Measurements from ENCODE around the gene MRGPRE. TPM values are rescaled to one million over a fixed set of nuclear protein-coding genes. Genes with fewer than 3 reads are reported as not detected.

MRGPRE gene
- total RNA-seq, 2 donors from 2014 or later = not detected

- no peak overlapping the region for H3K4me3 Mint-ChIP-seq
- peaks cover 21% of the 10 kb centered on the region for H3K27me3 Mint-ChIP-seq
- H3K9me3 ChIP-seq (ENCODE audit: control insufficient read depth, low read length, poor library complexity, severe bottlenecking) = no peaks in the 10 kb centered on the region
- H3K4me1 Mint-ChIP-seq = no peaks in the 10 kb centered on the region
- ATAC-seq (no peak), DNase-seq (no peak)
- no peak overlapping the region for H3K27ac Mint-ChIP-seq
- no peaks in the 10 kb centered on the region for H3K36me3 Mint-ChIP-seq (ENCODE audit: low read depth)
These were observed 30.5 kb downstream of the MRGPRE start for GRCh38 chr11:3201677-3202181.

GRCh38 chr11:3201112-3201581 lies 31.1 kb downstream of the MRGPRE start:
- Mint-ChIP-seq H3K36me3 (ENCODE audit: low read depth) (no peaks in the 10 kb centered on the region), H3K4me3 (no peak overlapping the region)
- no peak for ATAC-seq

GRCh38 chr11:3200388-3201111 lies 31.7 kb downstream of the MRGPRE start:
- no peak overlapping the region for H3K4me3 Mint-ChIP-seq
- peak in 1 of 3 donors; percentile 6 for DNase-seq

More at GRCh38 chr11:3201112-3201581, 31.1 kb downstream of the MRGPRE start:
- H3K4me1 Mint-ChIP-seq = no peaks in the 10 kb centered on the region
- no peak overlapping the region for H3K27ac Mint-ChIP-seq
- peaks cover 23% of the 10 kb centered on the region for H3K27me3 Mint-ChIP-seq
- no peak for DNase-seq
- no peaks in the 10 kb centered on the region for H3K9me3 ChIP-seq (ENCODE audit: control insufficient read depth, low read length, poor library complexity, severe bottlenecking)

GRCh38 chr11:3199537-3200295 lies 32.5 kb downstream of the MRGPRE start:
- no peaks in the 10 kb centered on the region for H3K4me1 Mint-ChIP-seq

More at GRCh38 chr11:3200388-3201111, 31.7 kb downstream of the MRGPRE start:
- H3K27ac Mint-ChIP-seq = no peak overlapping the region
- no peaks in the 10 kb centered on the region for H3K9me3 ChIP-seq (ENCODE audit: control insufficient read depth, low read length, poor library complexity, severe bottlenecking)
- peaks cover 23% of the 10 kb centered on the region for H3K27me3 Mint-ChIP-seq
- H3K36me3 Mint-ChIP-seq (ENCODE audit: low read depth) = no peaks in the 10 kb centered on the region
- ATAC-seq = no peak
- H3K4me1 Mint-ChIP-seq = no peaks in the 10 kb centered on the region

GRCh38 chr11:3198815-3199214 lies 33.4 kb downstream of the MRGPRE start:
- no peaks in the 10 kb centered on the region for H3K36me3 Mint-ChIP-seq (ENCODE audit: low read depth)
- DNase-seq = no peak
- H3K27me3 Mint-ChIP-seq = peaks cover 23% of the 10 kb centered on the region
- no peaks in the 10 kb centered on the region for H3K9me3 ChIP-seq (ENCODE audit: control insufficient read depth, low read length, poor library complexity, severe bottlenecking)
- no peak overlapping the region for H3K27ac Mint-ChIP-seq
- H3K4me1 Mint-ChIP-seq = no peaks in the 10 kb centered on the region
- H3K4me3 Mint-ChIP-seq = no peak overlapping the region
- ATAC-seq = no peak

More at GRCh38 chr11:3199537-3200295, 32.5 kb downstream of the MRGPRE start:
- Mint-ChIP-seq H3K27me3 (peaks cover 23% of the 10 kb centered on the region), H3K36me3 (ENCODE audit: low read depth) (no peaks in the 10 kb centered on the region), H3K27ac (no peak overlapping the region), H3K4me3 (no peak overlapping the region)
- DNase-seq (peak in 1 of 3 donors; percentile 4), ATAC-seq (no peak)
- no peaks in the 10 kb centered on the region for H3K9me3 ChIP-seq (ENCODE audit: control insufficient read depth, low read length, poor library complexity, severe bottlenecking)

- Mint-ChIP-seq H3K4me3 (no peak overlapping the region), H3K27ac (no peak overlapping the region), H3K27me3 (peaks cover 23% of the 10 kb centered on the region), H3K36me3 (ENCODE audit: low read depth) (no peaks in the 10 kb centered on the region), H3K4me1 (no peaks in the 10 kb centered on the region)
- no peak for ATAC-seq
- no peak for DNase-seq
- H3K9me3 ChIP-seq (ENCODE audit: control insufficient read depth, low read length, poor library complexity, severe bottlenecking) = no peaks in the 10 kb centered on the region
These were observed 34.2 kb downstream of the MRGPRE start for GRCh38 chr11:3197878-3198528.

- H3K27me3 Mint-ChIP-seq = peaks cover 23% of the 10 kb centered on the region
- no peak overlapping the region for H3K4me3 Mint-ChIP-seq
- no peaks in the 10 kb centered on the region for H3K36me3 Mint-ChIP-seq (ENCODE audit: low read depth)
- no peaks in the 10 kb centered on the region for H3K4me1 Mint-ChIP-seq
- no peak overlapping the region for H3K27ac Mint-ChIP-seq
- ATAC-seq (no peak), DNase-seq (no peak)
- H3K9me3 ChIP-seq (ENCODE audit: control insufficient read depth, low read length, poor library complexity, severe bottlenecking) = no peaks in the 10 kb centered on the region
These were observed 35.0 kb downstream of the MRGPRE start for GRCh38 chr11:3197044-3197695.

GRCh38 chr11:3196161-3197043 lies 35.8 kb downstream of the MRGPRE start:
- no peak for DNase-seq
- Mint-ChIP-seq H3K4me1 (no peaks in the 10 kb centered on the region), H3K36me3 (ENCODE audit: low read depth) (no peaks in the 10 kb centered on the region), H3K27ac (no peak overlapping the region), H3K4me3 (no peak overlapping the region), H3K27me3 (peaks cover 18% of the 10 kb centered on the region)
- no peak for ATAC-seq
- no peaks in the 10 kb centered on the region for H3K9me3 ChIP-seq (ENCODE audit: control insufficient read depth, low read length, poor library complexity, severe bottlenecking)

GRCh38 chr11:3195251-3196160 lies 36.7 kb downstream of the MRGPRE start:
- DNase-seq = no peak
- ATAC-seq = no peak
- H3K9me3 ChIP-seq (ENCODE audit: control insufficient read depth, low read length, poor library complexity, severe bottlenecking) = no peaks in the 10 kb centered on the region
- Mint-ChIP-seq H3K27me3 (peaks cover 16% of the 10 kb centered on the region), H3K27ac (no peak overlapping the region), H3K36me3 (ENCODE audit: low read depth) (no peaks in the 10 kb centered on the region), H3K4me1 (no peaks in the 10 kb centered on the region), H3K4me3 (no peak overlapping the region)

- H3K9me3 ChIP-seq (ENCODE audit: control insufficient read depth, low read length, poor library complexity, severe bottlenecking) = no peaks in the 10 kb centered on the region
- DNase-seq (no peak), ATAC-seq (no peak)
- Mint-ChIP-seq H3K4me3 (no peak overlapping the region), H3K27me3 (peaks cover 22% of the 10 kb centered on the region), H3K4me1 (no peaks in the 10 kb centered on the region), H3K36me3 (ENCODE audit: low read depth) (no peaks in the 10 kb centered on the region), H3K27ac (no peak overlapping the region)
These were observed 38.0 kb downstream of the MRGPRE start for GRCh38 chr11:3194016-3194816.

All from T-helper 17 cell (primary cell).